ENCODE data around the gene RNF151. TPM values are rescaled to one million over a fixed set of nuclear protein-coding genes. Genes with fewer than 3 reads are reported as not detected.

Gene RNF151
- total RNA-seq, 2 donors from 2014 or later: not detected

GRCh38 chr16:1973461-1974156, 7.0 kb downstream of the RNF151 start:
- intact Hi-C loops (cut with DNase I): no loop called here
- no peak for DNase-seq (ENCODE audit: low spot score)

- DNase-seq (ENCODE audit: low spot score): no peak
- intact Hi-C loops (cut with DNase I): no loop called here
Measured at GRCh38 chr16:1974157-1975070, 7.8 kb downstream of the RNF151 start.

- intact Hi-C loops (cut with DNase I): no loop called here
- DNase-seq (ENCODE audit: low spot score): no peak
Measured at GRCh38 chr16:1975432-1976215, 9.0 kb downstream of the RNF151 start.

GRCh38 chr16:1976216-1976520, 9.5 kb downstream of the RNF151 start:
- intact Hi-C loops (cut with DNase I): no loop called here
- no peak for DNase-seq (ENCODE audit: low spot score)

- DNase-seq (ENCODE audit: low spot score): no peak
- intact Hi-C loops (cut with DNase I): no loop called here
Measured at GRCh38 chr16:1976951-1977874, 10.6 kb downstream of the RNF151 start.

GRCh38 chr16:1977875-1978268, 11.2 kb downstream of the RNF151 start:
- DNase-seq (ENCODE audit: low spot score): no peak
- intact Hi-C loops (cut with DNase I): no loop called here

GRCh38 chr16:1978476-1979120, 11.9 kb downstream of the RNF151 start:
- DNase-seq (ENCODE audit: low spot score): no peak
- intact Hi-C loops (cut with DNase I): no loop called here

- DNase-seq (ENCODE audit: low spot score): no peak
- intact Hi-C loops (cut with DNase I): no loop called here
Measured at GRCh38 chr16:1979271-1980029, 12.8 kb downstream of the RNF151 start.

GRCh38 chr16:1980030-1980769, 13.5 kb downstream of the RNF151 start:
- no peak for DNase-seq (ENCODE audit: low spot score)
- intact Hi-C loops (cut with DNase I): no loop called here

- intact Hi-C loops (cut with DNase I): no loop called here
Measured at GRCh38 chr16:1980770-1981087, 14.1 kb downstream of the RNF151 start.

GRCh38 chr16:1981398-1981836, 14.8 kb downstream of the RNF151 start, which contains the start of gene NOXO1:
NOXO1 (minus strand) TSS chr16:1981469; CDS start chr16:1981179, 290 bp downstream.
- no peak for DNase-seq (ENCODE audit: low spot score)
- intact Hi-C loops (cut with DNase I): no loop called here

More at GRCh38 chr16:1980770-1981087, 14.1 kb downstream of the RNF151 start:
- DNase-seq (ENCODE audit: low spot score): no peak

- no peak for DNase-seq (ENCODE audit: low spot score)
- intact Hi-C loops (cut with DNase I): no loop called here
Measured at GRCh38 chr16:1982013-1982433, 15.4 kb downstream of the RNF151 start.

- intact Hi-C loops (cut with DNase I): no loop called here
- DNase-seq (ENCODE audit: low spot score): no peak
Measured at GRCh38 chr16:1982991-1983543, 16.4 kb downstream of the RNF151 start.

- intact Hi-C loops (cut with DNase I): no loop called here
- peak; percentile 97 for DNase-seq (ENCODE audit: low spot score)
Measured at GRCh38 chr16:1983544-1984346, 17.1 kb downstream of the RNF151 start, which contains the start of gene GFER. GFER (plus strand) TSS chr16:1984193; CDS start chr16:1984219, 26 bp downstream.

GRCh38 chr16:1984347-1985225, 17.9 kb downstream of the RNF151 start:
- intact Hi-C loops (cut with DNase I): no loop called here
- DNase-seq (ENCODE audit: low spot score): no peak

Data from posterior vena cava (tissue), 2 donors.